CD4-positive, alpha-beta T cell treated with Interleukin-2 at 100 ng/mL for 4 hours (primary cell): ENCODE data around the gene SEPTIN8.

Experiments
- DNase-seq: peaks from one replicate; pipeline ENCODE4 v3.0.0-alpha.2; 2020; ENCODE audit warnings: low spot score

The SEPTIN8 gene

GRCh38 chr5:132782101-132782500, 5.1 kb upstream of the SEPTIN8 start:
- DNase-seq: no peak

GRCh38 chr5:132781029-132781428, 4.0 kb upstream of the SEPTIN8 start:
- DNase-seq: no peak

- no peak for DNase-seq
Observed at GRCh38 chr5:132780577-132780976, 3.5 kb upstream of the SEPTIN8 start.

GRCh38 chr5:132779961-132780360, 2.9 kb upstream of the SEPTIN8 start:
- DNase-seq: no peak

- DNase-seq: no peak
Observed at GRCh38 chr5:132778856-132779255, 1.8 kb upstream of the SEPTIN8 start.

- DNase-seq: no peak
Observed at GRCh38 chr5:132778129-132778528, 1.1 kb upstream of the SEPTIN8 start.

- no peak for DNase-seq
Observed at GRCh38 chr5:132776938-132777208, 166 bp downstream of the SEPTIN8 start.

GRCh38 chr5:132776131-132776937, 705 bp downstream of the SEPTIN8 start:
- DNase-seq: no peak

GRCh38 chr5:132775476-132775961, 1.5 kb downstream of the SEPTIN8 start:
- DNase-seq: no peak

GRCh38 chr5:132774896-132775295, 2.1 kb downstream of the SEPTIN8 start:
- no peak for DNase-seq

GRCh38 chr5:132774406-132774805, 2.6 kb downstream of the SEPTIN8 start:
- DNase-seq: no peak

- DNase-seq: no peak
Observed at GRCh38 chr5:132773601-132774355, 3.3 kb downstream of the SEPTIN8 start.

GRCh38 chr5:132773114-132773513, 3.9 kb downstream of the SEPTIN8 start:
- DNase-seq: no peak

- DNase-seq: no peak
Observed at GRCh38 chr5:132772291-132773070, 4.6 kb downstream of the SEPTIN8 start.

- no peak for DNase-seq
Observed at GRCh38 chr5:132771503-132771998, 5.5 kb downstream of the SEPTIN8 start.

GRCh38 chr5:132770476-132771159, 6.4 kb downstream of the SEPTIN8 start:
- DNase-seq: no peak

GRCh38 chr5:132768485-132768868, 8.6 kb downstream of the SEPTIN8 start:
- DNase-seq: no peak

- no peak for DNase-seq
Observed at GRCh38 chr5:132767150-132767549, 9.9 kb downstream of the SEPTIN8 start.

- DNase-seq: no peak
Observed at GRCh38 chr5:132766806-132767055, 10.3 kb downstream of the SEPTIN8 start.

- no peak for DNase-seq
Observed at GRCh38 chr5:132766020-132766805, 10.8 kb downstream of the SEPTIN8 start.

GRCh38 chr5:132765311-132766019, 11.6 kb downstream of the SEPTIN8 start:
- no peak for DNase-seq
